ENCODE results near the gene TRMO. TPM values are rescaled to one million over a fixed set of nuclear protein-coding genes. Genes with fewer than 3 reads are reported as not detected.

The TRMO gene
- total and polyA plus RNA-seq, 9 of the 15 experiments (the other 6 are each of a cell fraction or from before 2014, with no cell fraction given), result 5.6 to 22.4 (median 16.2) TPM

- no peak overlapping the region for H3K9ac ChIP-seq (ENCODE audit: insufficient read depth in 1 of 2, low read depth in 2 of 2, low read length in 2 of 2)
- no peaks in the 10 kb centered on the region for H3K36me3 ChIP-seq (ENCODE audit: control insufficient read depth, insufficient read depth, low read length)
- no peaks in the 10 kb centered on the region for H4K20me1 ChIP-seq (replicated peaks; ENCODE audit: control insufficient read depth, insufficient read depth, low read length)
- H3K4me2 ChIP-seq (ENCODE audit: insufficient read depth, low read length), result no peak overlapping the region
- no peak overlapping the region for H2AFZ ChIP-seq (ENCODE audit: low read depth, low read length)
- POLR2A ChIA-PET, result no interaction called here
- CTCF ChIA-PET (ENCODE audit: low intra/inter-chr PET ratio), result no interaction called here
- H3K4me3 ChIP-seq, result no peak overlapping the region
- no peaks in the 10 kb centered on the region; the same call in 1 of the 2 replicates for H3K9me3 ChIP-seq (replicated peaks; ENCODE audit: control insufficient read depth, insufficient read depth, low read depth, low read length)
- BruUV-seq (replicated peaks), result no TSS peak
- 29% methylated on average over 1 of the region's 1 CpG for WGBS (ENCODE audit: insufficient coverage, low coverage, missing lambda C conversion rate)
- no peaks in the 10 kb centered on the region for H3K9me1 ChIP-seq (ENCODE audit: control insufficient read depth, insufficient read depth, low read length)
- DNase-seq (ENCODE audit: extremely low read depth in 1 of 4, low spot score in 3 of 4), result no peak
- ATAC-seq, result no peak
- H3K4me1 ChIP-seq (replicated peaks in 1 of 2; ENCODE audit: control insufficient read depth in 2 of 2, insufficient read depth in 2 of 2, low read length in 2 of 2), result no peaks in the 10 kb centered on the region
- H3K27me3 ChIP-seq (ENCODE audit: control insufficient read depth in 2 of 2, insufficient read depth in 2 of 2, low read length in 2 of 2), result peaks cover 13 to 27% of the 10 kb centered on the region in 2 experiments; a peak in 3 of 5 replicates
- H3K79me2 ChIP-seq (ENCODE audit: control insufficient read depth, insufficient read depth, low read length), result no peaks in the 10 kb centered on the region
- no peak for FAIRE-seq
- in situ Hi-C loops (cut with MboI) (no loop called here), intact Hi-C loops (cut with micrococcal nuclease) (no loop called here)
- TF ChIP-seq CBX3 (IDR thresholded peaks at IDR 0.05; ENCODE audit: borderline replicate concordance in 1 of 2, low read length in 2 of 2), result 0 out of 3 replicates have a peak, but pooled peaks of 1 of the 2 experiments have one; percentile 53
- TF ChIP-seq ADNP (tag; IDR thresholded peaks at IDR 0.05), result no peak
- TF ChIP-seq NR2F6 (CRISPR knock-in tag; IDR thresholded peaks at IDR 0.05), result no peak
- no peak for TF ChIP-seq THRAP3 (IDR thresholded peaks at IDR 0.05; ENCODE audit: borderline replicate concordance)
- no peak for TF ChIP-seq THRA (IDR thresholded peaks at IDR 0.05)
- no peak for TF ChIP-seq MIER1 (IDR thresholded peaks at IDR 0.05; ENCODE audit: low read depth)
- no peak for TF ChIP-seq ATF2 (CRISPR knock-in tag; IDR thresholded peaks at IDR 0.05)
- TF ChIP-seq KDM1A (IDR thresholded peaks at IDR 0.05), result no peak
- TF ChIP-seq ZNF324 (CRISPR knock-in tag; IDR thresholded peaks at IDR 0.05), result peak; percentile 89
- no peak for TF ChIP-seq MCM7 (IDR thresholded peaks at IDR 0.05)
- TF ChIP-seq PPARD (CRISPR knock-in tag; IDR thresholded peaks at IDR 0.05), result no peak
- H3K27ac ChIP-seq (ENCODE audit: extremely low read depth, low read depth, low read length), result no peak overlapping the region
Observed at GRCh38 chr9:97866300-97866699, 56.0 kb downstream of the TRMO start.
